ENCODE measurements around the gene NINL.

NINL gene

GRCh38 chr20:25499855-25500434 is 85.4 kb downstream of the NINL start:
- DNase-seq: no peak

GRCh38 chr20:25499031-25499430 is 86.3 kb downstream of the NINL start:
- no peak for DNase-seq

- no peak for DNase-seq
These were observed 87.1 kb downstream of the NINL start for GRCh38 chr20:25498280-25498606.

GRCh38 chr20:25497586-25498279 is 87.6 kb downstream of the NINL start:
- DNase-seq: no peak

GRCh38 chr20:25496968-25497401 is 88.3 kb downstream of the NINL start:
- DNase-seq: no peak

GRCh38 chr20:25496165-25496967 is 89.0 kb downstream of the NINL start:
- no peak for DNase-seq

- no peak for DNase-seq
These were observed 90.0 kb downstream of the NINL start for GRCh38 chr20:25495189-25495824.

GRCh38 chr20:25494506-25495188 is 90.7 kb downstream of the NINL start:
- DNase-seq: no peak

GRCh38 chr20:25493748-25494505 is 91.4 kb downstream of the NINL start:
- DNase-seq: no peak

- DNase-seq: no peak
These were observed 92.2 kb downstream of the NINL start for GRCh38 chr20:25493137-25493536.

- no peak for DNase-seq
These were observed 93.8 kb downstream of the NINL start for GRCh38 chr20:25491446-25492038.

- no peak for DNase-seq
These were observed 94.5 kb downstream of the NINL start for GRCh38 chr20:25490656-25491445.

- no peak for DNase-seq
These were observed 96.0 kb downstream of the NINL start for GRCh38 chr20:25489221-25489871.

GRCh38 chr20:25487975-25488374 is 97.4 kb downstream of the NINL start:
- no peak for DNase-seq

GRCh38 chr20:25487306-25487705 is 98.0 kb downstream of the NINL start:
- DNase-seq: no peak

GRCh38 chr20:25486377-25486776 is 99.0 kb downstream of the NINL start:
- no peak for DNase-seq

- no peak for DNase-seq
These were observed 99.5 kb downstream of the NINL start for GRCh38 chr20:25485872-25486271.

- DNase-seq: no peak
These were observed 100.3 kb downstream of the NINL start for GRCh38 chr20:25484911-25485511.

GRCh38 chr20:25484224-25484846 is 101.0 kb downstream of the NINL start:
- DNase-seq: no peak

All from NCI-H1417 (cell line).